ENCODE measurements around the gene GALNT11.

Gene GALNT11

GRCh38 chr7:152117356-152117755 lies 91.9 kb downstream of the GALNT11 start:
- no peak for DNase-seq (ENCODE audit: low read depth, low spot score)

GRCh38 chr7:152120210-152120609 lies 94.7 kb downstream of the GALNT11 start:
- DNase-seq (ENCODE audit: low read depth, low spot score), result no peak

GRCh38 chr7:152120776-152121175 lies 95.3 kb downstream of the GALNT11 start:
- no peak for DNase-seq (ENCODE audit: low read depth, low spot score)

GRCh38 chr7:152121432-152121831 lies 96.0 kb downstream of the GALNT11 start:
- DNase-seq (ENCODE audit: low read depth, low spot score), result no peak

- no peak for DNase-seq (ENCODE audit: low read depth, low spot score)
Measured at GRCh38 chr7:152122540-152122939, 97.1 kb downstream of the GALNT11 start.

GRCh38 chr7:152126741-152127140 lies 101.3 kb downstream of the GALNT11 start:
- no peak for DNase-seq (ENCODE audit: low read depth, low spot score)

GRCh38 chr7:152127229-152127628 lies 101.8 kb downstream of the GALNT11 start:
- DNase-seq (ENCODE audit: low read depth, low spot score), result no peak

- no peak for DNase-seq (ENCODE audit: low read depth, low spot score)
Measured at GRCh38 chr7:152128252-152128651, 102.8 kb downstream of the GALNT11 start.

- DNase-seq (ENCODE audit: low read depth, low spot score), result no peak
Measured at GRCh38 chr7:152128741-152129461, 103.4 kb downstream of the GALNT11 start.

GRCh38 chr7:152129682-152130081 lies 104.2 kb downstream of the GALNT11 start:
- DNase-seq (ENCODE audit: low read depth, low spot score), result no peak

GRCh38 chr7:152130658-152131590 lies 105.5 kb downstream of the GALNT11 start:
- no peak for DNase-seq (ENCODE audit: low read depth, low spot score)

GRCh38 chr7:152131981-152132494 lies 106.6 kb downstream of the GALNT11 start:
- no peak for DNase-seq (ENCODE audit: low read depth, low spot score)

- DNase-seq (ENCODE audit: low read depth, low spot score), result no peak
Measured at GRCh38 chr7:152132812-152133211, 107.3 kb downstream of the GALNT11 start.

- no peak for DNase-seq (ENCODE audit: low read depth, low spot score)
Measured at GRCh38 chr7:152133804-152134203, 108.3 kb downstream of the GALNT11 start.

GRCh38 chr7:152136686-152137085 lies 111.2 kb downstream of the GALNT11 start:
- no peak for DNase-seq (ENCODE audit: low read depth, low spot score)

- DNase-seq (ENCODE audit: low read depth, low spot score), result no peak
Measured at GRCh38 chr7:152137476-152138025, 112.1 kb downstream of the GALNT11 start.

- DNase-seq (ENCODE audit: low read depth, low spot score), result no peak
Measured at GRCh38 chr7:152140067-152140466, 114.6 kb downstream of the GALNT11 start.

GRCh38 chr7:152140560-152140959 lies 115.1 kb downstream of the GALNT11 start:
- DNase-seq (ENCODE audit: low read depth, low spot score), result no peak

GRCh38 chr7:152142976-152143595 lies 117.6 kb downstream of the GALNT11 start:
- DNase-seq (ENCODE audit: low read depth, low spot score), result no peak

GRCh38 chr7:152144557-152145245 lies 119.2 kb downstream of the GALNT11 start:
- no peak for DNase-seq (ENCODE audit: low read depth, low spot score)

GRCh38 chr7:152145853-152146466 lies 120.5 kb downstream of the GALNT11 start:
- DNase-seq (ENCODE audit: low read depth, low spot score), result peak; percentile 7

Data from iPS DF 19.7 (cell line).